LNCAP (cell line): ENCODE results near the gene MIER1.
A peak's percentile ranks its signal among the peaks of the same experiment; 100 is the strongest.

Experiments used
- TF ChIP-seq, protein P1 (sequence below): fragments of 450-650 bp; IDR thresholded peaks from 2 replicates; pipeline ENCODE4 v1.5.1; 2017; ENCODE audit warnings: mild to moderate bottlenecking

The MIER1 gene

DNA sequence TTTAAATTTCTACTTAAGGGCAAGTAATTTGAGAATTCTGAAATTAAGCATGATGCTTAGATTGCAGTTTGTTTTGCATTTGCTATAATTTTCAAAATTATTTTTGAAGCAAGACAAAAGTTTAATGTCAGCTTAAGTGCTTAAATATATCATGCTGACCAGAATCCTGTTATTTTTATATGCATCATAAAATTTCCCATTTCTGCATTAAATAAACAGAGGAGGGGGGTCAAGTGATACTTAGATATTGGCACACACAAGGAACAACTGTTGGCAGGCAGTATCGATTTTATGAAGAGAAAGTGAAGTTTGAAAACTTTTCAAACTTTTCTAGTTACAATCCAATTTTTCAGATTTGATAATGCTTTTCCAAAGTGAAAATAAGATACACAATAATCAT lies 61.0 kb downstream of the MIER1 start:
- TF ChIP-seq, protein P1, sequence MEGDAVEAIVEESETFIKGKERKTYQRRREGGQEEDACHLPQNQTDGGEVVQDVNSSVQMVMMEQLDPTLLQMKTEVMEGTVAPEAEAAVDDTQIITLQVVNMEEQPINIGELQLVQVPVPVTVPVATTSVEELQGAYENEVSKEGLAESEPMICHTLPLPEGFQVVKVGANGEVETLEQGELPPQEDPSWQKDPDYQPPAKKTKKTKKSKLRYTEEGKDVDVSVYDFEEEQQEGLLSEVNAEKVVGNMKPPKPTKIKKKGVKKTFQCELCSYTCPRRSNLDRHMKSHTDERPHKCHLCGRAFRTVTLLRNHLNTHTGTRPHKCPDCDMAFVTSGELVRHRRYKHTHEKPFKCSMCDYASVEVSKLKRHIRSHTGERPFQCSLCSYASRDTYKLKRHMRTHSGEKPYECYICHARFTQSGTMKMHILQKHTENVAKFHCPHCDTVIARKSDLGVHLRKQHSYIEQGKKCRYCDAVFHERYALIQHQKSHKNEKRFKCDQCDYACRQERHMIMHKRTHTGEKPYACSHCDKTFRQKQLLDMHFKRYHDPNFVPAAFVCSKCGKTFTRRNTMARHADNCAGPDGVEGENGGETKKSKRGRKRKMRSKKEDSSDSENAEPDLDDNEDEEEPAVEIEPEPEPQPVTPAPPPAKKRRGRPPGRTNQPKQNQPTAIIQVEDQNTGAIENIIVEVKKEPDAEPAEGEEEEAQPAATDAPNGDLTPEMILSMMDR: no peak

DNA sequence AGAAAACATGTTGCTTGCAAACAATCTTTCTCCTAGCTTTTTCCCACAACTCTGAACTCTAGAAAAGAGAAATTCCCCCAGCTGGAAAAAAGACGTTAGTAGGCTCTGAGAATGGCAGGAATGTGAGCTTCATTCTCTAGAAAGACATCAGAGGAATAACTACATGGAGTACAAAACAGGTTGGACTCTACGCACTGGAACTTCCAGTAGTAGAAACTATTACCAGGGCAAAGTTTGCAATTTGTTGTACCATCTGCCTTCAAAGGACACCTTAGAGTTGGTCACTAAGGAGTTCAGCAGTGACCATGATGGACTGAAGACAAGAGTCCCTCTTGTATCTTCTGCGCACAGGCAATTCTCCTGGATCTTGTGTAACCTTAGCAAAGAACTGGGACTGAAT lies 68.3 kb downstream of the MIER1 start:
- TF ChIP-seq, protein P1: no peak

DNA sequence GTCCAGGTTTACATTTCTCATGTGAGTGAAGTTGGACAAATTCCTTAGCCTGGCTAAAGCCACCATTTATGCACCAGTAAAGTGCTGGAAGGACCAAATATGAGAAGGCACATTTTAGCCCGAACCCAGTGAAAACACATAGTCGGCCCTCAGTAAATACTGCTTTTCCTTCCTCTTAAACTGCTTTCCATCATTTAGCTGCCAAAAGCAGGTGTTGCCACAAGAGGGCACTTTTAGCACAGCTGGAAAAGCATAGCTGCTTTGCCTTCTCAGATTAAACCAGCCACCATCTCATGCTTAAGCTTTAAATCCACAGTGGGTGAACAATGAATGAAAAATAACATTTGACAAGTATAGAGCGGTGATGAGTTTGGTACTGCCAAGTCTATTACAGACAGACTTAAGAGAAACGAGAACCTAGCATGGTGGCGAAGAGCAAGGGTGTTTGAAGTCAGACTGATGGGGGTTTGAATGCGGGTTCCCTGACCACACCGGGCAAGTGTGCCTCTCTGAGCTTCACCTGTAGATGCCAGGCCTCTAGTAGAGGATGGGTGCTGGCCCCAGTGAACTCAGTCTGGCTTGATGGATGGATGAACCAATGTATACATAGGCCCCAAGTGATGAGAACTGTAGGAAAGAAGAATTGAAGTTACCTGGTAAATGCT lies 71.4 kb downstream of the MIER1 start:
- TF ChIP-seq, protein P1: peak; percentile 88

DNA sequence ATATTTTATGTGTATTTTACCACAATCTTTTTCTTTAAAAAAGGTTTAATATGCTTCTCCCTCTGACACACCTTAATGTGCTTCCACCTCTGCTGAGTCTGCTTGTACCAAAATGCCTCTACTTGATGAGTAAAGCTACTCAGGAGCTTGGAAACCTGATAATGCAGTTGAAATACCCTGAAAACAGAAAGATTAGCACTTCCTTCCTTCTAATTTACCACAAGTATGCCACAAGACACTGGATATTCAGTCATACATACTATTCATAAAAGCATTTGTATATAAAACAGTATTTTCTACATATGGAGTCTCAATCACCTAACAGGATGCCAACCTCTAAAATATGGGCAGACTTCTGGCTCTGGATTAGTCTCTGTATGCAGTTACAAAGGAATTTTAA lies 74.2 kb downstream of the MIER1 start:
- TF ChIP-seq, protein P1: no peak

DNA sequence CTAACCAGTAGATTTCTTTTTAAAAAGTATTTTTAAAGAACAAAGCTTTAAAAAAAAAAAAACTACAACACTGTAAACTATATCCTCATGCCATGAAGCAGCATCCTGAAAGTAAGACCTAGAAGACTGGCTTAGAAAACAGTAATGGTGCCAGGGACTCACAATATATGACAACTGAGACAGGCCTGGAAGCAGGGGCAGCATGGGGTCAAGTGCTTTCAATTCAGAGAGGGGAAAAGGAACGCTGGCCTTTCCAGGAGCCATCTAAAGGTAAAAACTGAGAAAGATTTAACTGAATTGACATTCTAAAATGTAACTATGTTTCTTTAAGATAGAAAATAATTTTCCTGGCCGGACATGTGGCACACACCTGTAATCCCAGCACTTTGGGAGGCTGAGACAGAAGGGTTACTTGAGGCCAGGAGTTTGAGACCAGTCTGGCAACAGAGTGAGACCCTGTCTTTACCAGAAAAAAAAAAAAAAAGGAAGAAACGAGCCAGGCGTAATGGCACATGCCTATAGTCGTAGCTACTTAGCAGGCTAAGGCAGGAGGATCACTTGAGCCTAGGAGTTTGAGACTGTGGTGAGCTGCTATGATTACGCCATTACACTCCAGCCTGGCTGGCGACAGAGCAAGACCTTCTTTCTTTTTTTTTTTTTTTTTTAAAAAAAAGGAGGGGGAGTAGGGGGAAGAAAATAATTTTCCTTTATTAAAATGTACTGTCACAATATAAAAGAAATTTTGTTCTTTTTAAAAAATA lies 75.0 kb downstream of the MIER1 start:
- TF ChIP-seq, protein P1: no peak

DNA sequence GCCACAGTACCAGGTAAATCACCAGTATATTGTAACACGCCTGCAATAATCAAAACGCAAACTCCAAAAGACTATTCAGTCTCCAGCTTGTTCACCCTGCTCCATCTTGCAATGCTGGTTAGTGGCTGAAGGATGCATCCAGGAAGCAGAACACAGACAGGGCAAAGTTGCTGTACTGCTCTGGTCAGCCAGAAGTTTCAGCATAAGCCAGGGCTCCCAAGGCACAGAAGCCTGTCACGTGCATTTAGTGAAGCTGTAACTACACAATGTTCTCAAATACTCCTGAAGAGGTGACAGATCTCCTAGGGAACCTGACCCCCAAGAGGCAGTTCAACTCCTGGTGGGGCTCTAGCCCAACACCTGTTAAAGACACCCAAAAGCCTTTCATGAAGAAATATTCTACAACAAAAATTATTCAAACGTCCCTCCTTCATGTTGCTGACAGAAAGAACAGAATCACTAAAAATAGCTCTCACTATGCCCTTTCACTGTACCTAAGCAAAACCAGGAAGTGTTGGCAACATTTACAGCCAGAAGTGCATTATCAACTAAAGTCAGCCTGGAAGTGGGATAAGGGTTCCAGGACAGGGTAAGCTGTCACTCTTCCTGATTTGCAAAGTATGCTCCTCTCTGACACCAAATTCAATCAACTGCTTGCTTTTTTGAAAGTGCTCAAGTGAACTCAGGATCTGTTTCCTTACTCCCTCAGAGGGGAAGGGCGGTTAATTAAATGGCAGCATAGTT lies 77.1 kb downstream of the MIER1 start:
- TF ChIP-seq, protein P1: no peak

DNA sequence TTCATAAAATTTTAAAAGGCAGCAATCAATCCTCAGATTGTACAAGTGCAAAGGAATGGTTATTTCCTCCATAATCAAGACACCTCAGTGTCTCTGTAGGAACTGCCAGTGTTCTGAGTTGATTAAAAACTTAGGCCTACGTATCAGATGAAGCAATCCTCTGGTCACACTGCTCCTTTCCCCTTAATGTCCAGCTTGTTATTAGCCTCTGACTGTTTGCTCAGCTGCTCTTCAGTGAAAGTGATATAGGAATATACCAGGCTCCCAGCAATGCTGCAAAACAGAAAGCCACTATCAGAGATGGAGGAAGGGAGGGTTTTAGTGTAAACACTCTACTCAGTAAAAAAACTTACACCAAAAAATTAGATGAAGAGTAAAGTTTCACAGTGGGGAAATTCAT lies 79.4 kb downstream of the MIER1 start:
- TF ChIP-seq, protein P1: no peak
